GM23248 (cell line): Measurements from ENCODE around the gene ATP2B2. TPM values are rescaled to one million over a fixed set of nuclear protein-coding genes. Genes with fewer than 3 reads are reported as not detected.

Experiments used
- DNase-seq: peaks from one replicate; pipeline ENCODE4 v3.0.0-alpha.2; 2015
- H2AFZ ChIP-seq: fragments of 200-600 bp; sonication (generic); 2 replicates; pipeline ENCODE4 v1.6.1; 2016; ENCODE audit warnings: antibody characterized with exemption
- H3F3A ChIP-seq: fragments of 200-600 bp; sonication (generic); 2 replicates; pipeline ENCODE4 v1.6.1; 2016; ENCODE audit warnings: mild to moderate bottlenecking, antibody characterized with exemption, mixed run types; ENCODE audit not compliant: insufficient read depth
- H3K27ac ChIP-seq: fragments of 200-600 bp; sonication (generic); 2 replicates; pipeline ENCODE4 v1.5.1; 2016; ENCODE audit warnings: mild to moderate bottlenecking
- H3K27me3 ChIP-seq: fragments of 200-600 bp; sonication (generic); replicated peaks from 2 replicates; pipeline ENCODE4 v1.6.1; 2016; ENCODE audit warnings: mild to moderate bottlenecking; ENCODE audit not compliant: insufficient read depth
- H3K36me3 ChIP-seq: fragments of 200-600 bp; sonication (generic); 2 replicates; pipeline ENCODE4 v1.6.1; 2016; ENCODE audit warnings: low read depth, mild to moderate bottlenecking
- H3K4me1 ChIP-seq: fragments of 200-600 bp; sonication (generic); 2 replicates; pipeline ENCODE4 v1.6.1; 2016; ENCODE audit warnings: mild to moderate bottlenecking; ENCODE audit not compliant: insufficient read depth
- H3K4me2 ChIP-seq: fragments of 200-600 bp; sonication (generic); one replicate; pipeline ENCODE4 v1.6.1; 2016; ENCODE audit warnings: mild to moderate bottlenecking; ENCODE audit not compliant: unreplicated experiment
- H3K4me3 ChIP-seq: fragments of 200-600 bp; sonication (generic); 2 replicates; pipeline ENCODE4 v1.5.1; 2016; ENCODE audit warnings: mild to moderate bottlenecking
- H3K79me2 ChIP-seq: fragments of 200-600 bp; sonication (generic); 2 replicates; pipeline ENCODE4 v1.6.1; 2016; ENCODE audit warnings: mild to moderate bottlenecking; ENCODE audit not compliant: insufficient read depth
- H3K9ac ChIP-seq: fragments of 200-600 bp; sonication (generic); 2 replicates; pipeline ENCODE4 v1.6.1; 2016; ENCODE audit warnings: mild to moderate bottlenecking
- H3K9me2 ChIP-seq: fragments of 200-600 bp; sonication (generic); 2 replicates; pipeline ENCODE4 v1.6.1; 2016; ENCODE audit warnings: mixed run types, mild to moderate bottlenecking, moderate library complexity; ENCODE audit not compliant: insufficient read depth
- H3K9me3 ChIP-seq: fragments of 200-600 bp; sonication (generic); one replicate; pipeline ENCODE4 v1.6.1; 2017; ENCODE audit warnings: low read depth
- H4K20me1 ChIP-seq: fragments of 200-600 bp; sonication (generic); 2 replicates; pipeline ENCODE4 v1.6.0; 2016; ENCODE audit not compliant: insufficient read depth
- EZH2 ChIP-seq: fragments of 200-600 bp; sonication (generic); IDR thresholded peaks from 2 replicates; pipeline ENCODE4 v1.6.1; 2018; ENCODE audit warnings: antibody characterized with exemption, mild to moderate bottlenecking; ENCODE audit not compliant: insufficient read depth, poor library complexity, severe bottlenecking
- EZH2phosphoT487 ChIP-seq: fragments of 200-600 bp; sonication (generic); IDR thresholded peaks from 2 replicates; pipeline ENCODE4 v1.6.1; 2018; ENCODE audit warnings: antibody characterized with exemption, moderate library complexity, mild to moderate bottlenecking, low read depth; ENCODE audit not compliant: insufficient read depth
- WGBS, 2 experiments: methylation state at CpG; one replicate each; pipeline ENCODE4 v1.1.6; 2015 to 2017; ENCODE audit warnings: low lambda C conversion rate in 2 of 2, low coverage in 1 of 2; ENCODE audit errors: missing lambda C conversion rate in 2 of 2; 5-methylcytosine and 5-hydroxymethylcytosine counted together
- in situ Hi-C: fragments of 300-500 bp; cut with MboI; formaldehyde crosslinking; loops from 2 replicates; pipeline ENCODE4 v1.15.0; 2020
- polyA plus RNA-seq: library from polyadenylated mRNA; unstranded; fragments of >200 nt; fragmentation: Nextera tagmentation; extraction: Ambion mirVana; gene quantifications from 2 replicates; pipeline ENCODE4 v1.2.1, GENCODE V29; 2016
- total RNA-seq: library from RNA; depleted of rRNA; stranded (reverse); fragments of >200 nt; shearing (Covaris generic); gene quantifications from 2 replicates; pipeline ENCODE4 v1.2.3, GENCODE V29; 2014

The ATP2B2 gene
- total and polyA plus RNA-seq, 2 experiments from 2014 or later, result not detected

DNA sequence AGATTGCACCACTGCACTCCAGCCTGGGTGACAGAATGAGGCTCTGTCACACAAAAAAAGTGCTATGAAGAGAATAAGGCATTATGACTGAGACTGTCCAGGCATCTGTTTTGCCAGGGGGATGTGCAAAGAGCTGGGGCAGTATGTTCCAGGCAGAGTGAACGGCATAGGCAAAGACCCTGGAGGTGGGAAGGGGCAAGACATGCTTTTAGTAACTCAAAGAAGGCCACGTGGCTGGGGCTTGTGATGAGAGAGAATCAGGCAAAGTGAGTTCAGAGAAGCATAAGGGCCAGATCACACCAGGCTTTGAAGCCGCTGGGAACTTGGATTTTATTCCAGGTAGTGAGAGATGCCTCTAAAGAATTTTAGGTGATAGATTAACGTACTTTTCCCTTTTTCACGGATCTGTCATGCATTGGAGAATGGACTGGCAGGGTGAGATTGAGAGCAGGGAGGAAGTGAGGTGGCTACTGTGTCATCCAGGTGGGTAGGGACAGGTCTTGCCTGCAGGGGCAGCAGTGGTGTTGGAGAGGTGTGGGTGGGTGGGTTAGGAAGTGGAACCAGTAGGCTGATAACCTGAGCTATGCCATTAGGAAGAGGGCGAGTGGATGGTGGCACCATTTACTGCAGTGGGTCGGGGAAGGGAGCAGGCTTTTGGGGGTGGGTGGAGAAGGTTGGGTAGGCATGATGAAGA, 31.7 kb downstream of the ATP2B2 start:
- no peaks in the 10 kb centered on the region for H3K36me3 ChIP-seq
- peaks cover 16% of the 10 kb centered on the region for H3K27me3 ChIP-seq
- no peaks in the 10 kb centered on the region for H3K4me1 ChIP-seq
- no peak for TF ChIP-seq EZH2phosphoT487
- no peak for TF ChIP-seq EZH2
- H3K9me3 ChIP-seq, result no peaks in the 10 kb centered on the region
- no peak overlapping the region for H3K4me2 ChIP-seq
- H3K4me3 ChIP-seq, result no peak overlapping the region
- no peaks in the 10 kb centered on the region for H3F3A ChIP-seq
- WGBS, 2 experiments, result 39 to 41% methylated on average over 6 to 7 of the region's 7 CpGs
- no peak overlapping the region for H3K27ac ChIP-seq
- no peaks in the 10 kb centered on the region for H4K20me1 ChIP-seq
- in situ Hi-C loops, result no loop called here
- DNase-seq, result no peak
- H3K79me2 ChIP-seq, result no peaks in the 10 kb centered on the region
- no peaks in the 10 kb centered on the region for H3K9me2 ChIP-seq
- no peak overlapping the region for H3K9ac ChIP-seq
- no peak overlapping the region for H2AFZ ChIP-seq

DNA sequence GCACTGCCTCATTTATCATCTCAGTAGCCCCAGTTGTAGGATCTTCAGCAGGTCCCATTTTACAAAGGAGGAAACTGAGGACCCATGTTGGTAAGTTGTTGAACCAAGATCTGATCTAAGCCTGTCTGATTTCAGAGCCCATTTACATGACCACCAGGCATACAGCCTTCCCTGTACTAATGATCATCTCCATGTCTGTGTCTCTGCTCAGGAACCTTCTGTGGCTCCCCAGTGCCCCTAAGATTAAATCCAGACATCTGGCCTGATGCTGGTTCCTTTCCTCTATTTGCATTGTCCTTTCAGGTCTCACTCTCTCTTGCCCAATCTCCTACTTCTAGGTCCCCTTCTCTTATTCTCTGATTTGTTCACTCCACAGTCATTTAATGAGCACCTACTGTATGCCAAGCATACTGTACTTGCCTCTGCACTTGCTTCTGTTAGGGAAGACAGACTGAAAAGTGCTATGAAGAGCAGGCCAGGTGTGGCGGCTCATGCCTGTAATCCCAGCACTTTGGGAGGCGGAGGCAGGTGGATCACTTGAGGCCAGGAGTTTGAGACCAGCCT, 32.4 kb downstream of the ATP2B2 start:
- Histone ChIP-seq H3K27ac (no peak overlapping the region), H3K9ac (no peak overlapping the region), H3K79me2 (no peaks in the 10 kb centered on the region), H2AFZ (no peak overlapping the region), H3F3A (no peaks in the 10 kb centered on the region), H3K36me3 (no peaks in the 10 kb centered on the region), H4K20me1 (no peaks in the 10 kb centered on the region), H3K4me3 (no peak overlapping the region), H3K4me2 (no peak overlapping the region), H3K27me3 (peaks cover 20% of the 10 kb centered on the region), H3K9me2 (no peaks in the 10 kb centered on the region), H3K4me1 (no peaks in the 10 kb centered on the region), H3K9me3 (no peaks in the 10 kb centered on the region)
- no peak for TF ChIP-seq EZH2
- no peak for TF ChIP-seq EZH2phosphoT487
- in situ Hi-C loops, result no loop called here
- no peak for DNase-seq
- 63 to 90% methylated on average over 2 of the region's 2 CpGs for WGBS, 2 experiments

- no peaks in the 10 kb centered on the region for H4K20me1 ChIP-seq
- no peaks in the 10 kb centered on the region for H3K9me2 ChIP-seq
- H3K9ac ChIP-seq, result no peak overlapping the region
- H3K27ac ChIP-seq, result no peak overlapping the region
- H3K4me3 ChIP-seq, result no peak overlapping the region
- no peak overlapping the region for H3K4me2 ChIP-seq
- H3K36me3 ChIP-seq, result no peaks in the 10 kb centered on the region
- no peak for DNase-seq
- H3K9me3 ChIP-seq, result no peaks in the 10 kb centered on the region
- no peaks in the 10 kb centered on the region for H3K4me1 ChIP-seq
- WGBS, 2 experiments, result 1 to 4% methylated on average over 12 to 20 of the region's 20 CpGs
- in situ Hi-C loops, result no loop called here
- H3F3A ChIP-seq, result no peaks in the 10 kb centered on the region
- no peaks in the 10 kb centered on the region for H3K79me2 ChIP-seq
- H2AFZ ChIP-seq, result no peak overlapping the region
- TF ChIP-seq EZH2 (no peak), EZH2phosphoT487 (no peak)
- peaks cover 23% of the 10 kb centered on the region for H3K27me3 ChIP-seq
These were observed 34.2 kb downstream of the ATP2B2 start for GRCh38 chr3:10471054-10471688.

- DNase-seq, result no peak
- Histone ChIP-seq H4K20me1 (no peaks in the 10 kb centered on the region), H3K79me2 (no peaks in the 10 kb centered on the region), H3K4me2 (no peak overlapping the region), H3F3A (no peaks in the 10 kb centered on the region), H3K4me1 (no peaks in the 10 kb centered on the region), H3K9me2 (no peaks in the 10 kb centered on the region), H3K36me3 (no peaks in the 10 kb centered on the region), H3K27ac (no peak overlapping the region), H2AFZ (no peak overlapping the region), H3K27me3 (peaks cover 23% of the 10 kb centered on the region), H3K9me3 (no peaks in the 10 kb centered on the region), H3K9ac (no peak overlapping the region), H3K4me3 (no peak overlapping the region)
- in situ Hi-C loops, result no loop called here
- TF ChIP-seq EZH2 (no peak), EZH2phosphoT487 (no peak)
- 15 to 24% methylated on average over 9 to 12 of the region's 12 CpGs for WGBS, 2 experiments
These were observed 35.0 kb downstream of the ATP2B2 start for GRCh38 chr3:10470120-10471053.
